Esophagus squamous epithelium (tissue), 4 donors: ENCODE measurements around the gene FIBP.

ENCODE experiments used
- POLR2A ChIP-seq, 4 donors: fragments of 450-650 bp; IDR thresholded peaks; one replicate each; pipeline ENCODE4 v1.6.1; 2017; ENCODE audit warnings: antibody characterized with exemption in 4 of 4, mild to moderate bottlenecking in 4 of 4, moderate library complexity in 3 of 4
- TF ChIP-seq, protein P1 (sequence below), 6 experiments: fragments of 450-650 bp in 4 of 6; fragments of 200-600 bp in 2 of 6; sonication (generic) in 2 of 6; IDR thresholded peaks; one replicate each; pipeline ENCODE4 v1.5.1; 2016 to 2019; ENCODE audit warnings: antibody characterized with exemption in 6 of 6, mild to moderate bottlenecking in 4 of 6, moderate library complexity in 4 of 6

DNA sequence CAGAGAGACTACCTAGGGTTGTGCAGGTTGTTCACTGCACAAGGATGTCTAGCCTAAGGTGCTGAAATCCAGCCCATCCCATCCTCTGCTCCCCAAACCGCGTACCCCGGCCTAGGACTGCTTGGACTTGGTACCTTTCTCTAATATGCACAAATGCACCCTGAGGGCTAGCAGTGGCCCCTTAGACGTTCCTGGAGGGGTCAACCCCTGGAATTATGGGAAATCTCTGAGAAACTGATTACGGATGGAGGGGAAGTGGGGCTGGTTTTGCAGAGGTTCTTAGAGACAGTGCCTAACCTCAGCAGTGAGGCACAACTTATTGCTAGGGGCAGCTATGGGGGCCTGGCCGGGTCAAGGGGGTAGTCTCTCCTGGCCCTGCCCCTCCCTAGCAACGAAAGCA lies 28.1 kb upstream of the FIBP start:
- TF ChIP-seq, protein P1, sequence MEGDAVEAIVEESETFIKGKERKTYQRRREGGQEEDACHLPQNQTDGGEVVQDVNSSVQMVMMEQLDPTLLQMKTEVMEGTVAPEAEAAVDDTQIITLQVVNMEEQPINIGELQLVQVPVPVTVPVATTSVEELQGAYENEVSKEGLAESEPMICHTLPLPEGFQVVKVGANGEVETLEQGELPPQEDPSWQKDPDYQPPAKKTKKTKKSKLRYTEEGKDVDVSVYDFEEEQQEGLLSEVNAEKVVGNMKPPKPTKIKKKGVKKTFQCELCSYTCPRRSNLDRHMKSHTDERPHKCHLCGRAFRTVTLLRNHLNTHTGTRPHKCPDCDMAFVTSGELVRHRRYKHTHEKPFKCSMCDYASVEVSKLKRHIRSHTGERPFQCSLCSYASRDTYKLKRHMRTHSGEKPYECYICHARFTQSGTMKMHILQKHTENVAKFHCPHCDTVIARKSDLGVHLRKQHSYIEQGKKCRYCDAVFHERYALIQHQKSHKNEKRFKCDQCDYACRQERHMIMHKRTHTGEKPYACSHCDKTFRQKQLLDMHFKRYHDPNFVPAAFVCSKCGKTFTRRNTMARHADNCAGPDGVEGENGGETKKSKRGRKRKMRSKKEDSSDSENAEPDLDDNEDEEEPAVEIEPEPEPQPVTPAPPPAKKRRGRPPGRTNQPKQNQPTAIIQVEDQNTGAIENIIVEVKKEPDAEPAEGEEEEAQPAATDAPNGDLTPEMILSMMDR (IDR thresholded peaks at IDR 0.05), result no peak
- no peak for TF ChIP-seq POLR2A (IDR thresholded peaks at IDR 0.05)
